Omental fat pad (tissue), 4 donors: Measurements from ENCODE around the gene GBE1. TPM values are rescaled to one million over a fixed set of nuclear protein-coding genes. Genes with fewer than 3 reads are reported as not detected.

ENCODE experiments used
- ATAC-seq: fragments of 150-250 bp; one replicate; pipeline ENCODE4 v1.9.1; 2016; ENCODE audit warnings: mild to moderate bottlenecking, moderate library complexity; ENCODE audit not compliant: low FRiP score
- DNase-seq: peaks from one replicate; pipeline ENCODE4 v3.0.0-alpha.2; 2019; ENCODE audit warnings: low spot score
- total RNA-seq, 4 donors: library from RNA; depleted of rRNA; stranded (reverse); fragments of >200 nt; gene quantifications; one replicate each; pipeline ENCODE4 v1.1.0, GENCODE V29; 2016
- TF ChIP-seq, protein P1 (sequence below), 3 donors: fragments of 450-650 bp; IDR thresholded peaks; one replicate each; pipeline ENCODE4 v1.5.1; 2016 to 2017; ENCODE audit warnings: antibody characterized with exemption in 3 of 3, mild to moderate bottlenecking in 3 of 3, moderate library complexity in 2 of 3

GBE1 gene
- total RNA-seq, 4 donors from 2014 or later, result 101 to 140 (median 118) TPM

- ATAC-seq (no peak), DNase-seq (no peak)
- TF ChIP-seq, protein P1, sequence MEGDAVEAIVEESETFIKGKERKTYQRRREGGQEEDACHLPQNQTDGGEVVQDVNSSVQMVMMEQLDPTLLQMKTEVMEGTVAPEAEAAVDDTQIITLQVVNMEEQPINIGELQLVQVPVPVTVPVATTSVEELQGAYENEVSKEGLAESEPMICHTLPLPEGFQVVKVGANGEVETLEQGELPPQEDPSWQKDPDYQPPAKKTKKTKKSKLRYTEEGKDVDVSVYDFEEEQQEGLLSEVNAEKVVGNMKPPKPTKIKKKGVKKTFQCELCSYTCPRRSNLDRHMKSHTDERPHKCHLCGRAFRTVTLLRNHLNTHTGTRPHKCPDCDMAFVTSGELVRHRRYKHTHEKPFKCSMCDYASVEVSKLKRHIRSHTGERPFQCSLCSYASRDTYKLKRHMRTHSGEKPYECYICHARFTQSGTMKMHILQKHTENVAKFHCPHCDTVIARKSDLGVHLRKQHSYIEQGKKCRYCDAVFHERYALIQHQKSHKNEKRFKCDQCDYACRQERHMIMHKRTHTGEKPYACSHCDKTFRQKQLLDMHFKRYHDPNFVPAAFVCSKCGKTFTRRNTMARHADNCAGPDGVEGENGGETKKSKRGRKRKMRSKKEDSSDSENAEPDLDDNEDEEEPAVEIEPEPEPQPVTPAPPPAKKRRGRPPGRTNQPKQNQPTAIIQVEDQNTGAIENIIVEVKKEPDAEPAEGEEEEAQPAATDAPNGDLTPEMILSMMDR (IDR thresholded peaks at IDR 0.05), result no peak
These were observed 53.4 kb downstream of the GBE1 start for GRCh38 chr3:81707996-81708395.

DNA sequence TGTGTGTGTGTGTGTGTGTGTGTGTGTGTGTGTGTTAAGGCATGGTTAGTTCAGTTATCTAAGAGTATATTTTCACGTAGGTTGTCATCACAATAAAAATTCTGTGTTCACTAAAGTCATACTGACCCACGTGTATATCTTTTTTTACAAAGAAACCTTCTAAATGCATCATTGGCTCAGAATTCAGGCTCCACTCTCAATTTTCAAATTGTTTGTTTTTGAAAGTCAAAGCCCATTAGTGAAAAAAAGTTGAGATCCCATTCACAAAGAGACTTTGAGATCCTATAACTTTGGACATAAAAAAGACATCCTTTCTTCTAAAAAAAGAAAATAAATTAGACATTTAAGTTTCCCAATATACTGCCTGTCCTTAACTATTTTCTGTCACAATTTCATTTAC lies 59.3 kb downstream of the GBE1 start:
- no peak for ATAC-seq
- DNase-seq, result no peak
- TF ChIP-seq, protein P1 (IDR thresholded peaks at IDR 0.05), result no peak

DNA sequence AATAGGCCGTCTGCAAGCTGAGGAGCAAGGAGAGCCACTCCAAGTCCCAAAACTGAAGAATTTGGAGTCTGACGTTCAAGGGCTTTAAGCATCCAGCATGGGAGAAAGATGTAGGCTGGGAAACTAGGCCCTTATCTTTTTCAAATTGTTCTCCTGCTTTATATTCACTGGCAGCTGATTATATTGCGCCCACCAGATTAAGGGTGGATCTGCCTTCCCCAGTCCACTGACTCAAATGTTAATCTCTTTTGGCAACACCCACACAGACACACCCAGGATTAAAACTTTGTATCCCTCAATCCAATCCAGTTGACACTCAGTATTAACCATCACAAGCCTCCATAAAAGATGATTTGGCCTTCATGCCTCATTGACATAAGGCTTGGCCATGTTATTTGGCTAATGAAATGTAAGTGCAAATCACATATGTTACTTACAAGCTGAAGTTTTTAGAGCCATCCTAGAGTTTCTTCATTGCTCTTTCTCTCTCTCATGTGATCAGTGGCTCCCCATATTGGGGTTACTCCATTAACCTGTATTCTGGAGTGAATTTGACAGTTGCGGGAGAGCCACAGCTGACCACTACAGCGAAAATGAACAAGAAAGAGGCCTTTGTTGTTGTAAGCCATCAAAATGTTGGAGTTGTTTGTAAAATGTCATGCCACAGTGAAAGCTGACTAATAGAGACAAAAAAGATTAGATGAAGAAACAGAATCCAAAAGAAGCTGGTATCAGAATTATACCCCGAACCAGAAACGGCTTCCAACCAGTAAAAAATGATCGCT lies 61.7 kb downstream of the GBE1 start:
- TF ChIP-seq, protein P1 (IDR thresholded peaks at IDR 0.05), result no peak
- no peak for DNase-seq
- ATAC-seq, result no peak

- TF ChIP-seq, protein P1 (IDR thresholded peaks at IDR 0.05), result no peak
- no peak for ATAC-seq
- no peak for DNase-seq
These were observed 65.4 kb downstream of the GBE1 start for GRCh38 chr3:81696090-81696489.

DNA sequence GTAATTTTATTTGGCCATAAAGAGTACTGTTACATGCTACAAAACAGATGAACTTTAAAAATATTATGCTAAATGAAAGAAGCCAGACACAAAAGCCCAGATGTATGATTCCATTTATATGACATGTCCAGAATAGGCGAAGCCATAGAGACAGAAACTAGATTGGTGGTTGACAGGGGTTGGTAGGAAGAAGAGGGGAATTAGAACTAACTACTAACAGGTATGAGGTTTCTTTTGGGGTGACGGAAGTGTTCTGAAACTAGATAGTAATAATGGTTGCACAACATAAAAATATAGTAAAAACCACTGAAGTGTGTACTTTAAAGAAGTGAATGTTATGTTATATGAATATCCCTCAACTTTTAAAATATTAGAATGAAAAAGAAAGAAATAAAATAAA lies 66.1 kb downstream of the GBE1 start:
- DNase-seq (no peak), ATAC-seq (no peak)
- TF ChIP-seq, protein P1 (IDR thresholded peaks at IDR 0.05), result no peak

GRCh38 chr3:81694662-81695061 lies 66.8 kb downstream of the GBE1 start:
- no peak for DNase-seq
- TF ChIP-seq, protein P1 (IDR thresholded peaks at IDR 0.05), result no peak
- ATAC-seq, result no peak

- no peak for DNase-seq
- TF ChIP-seq, protein P1 (IDR thresholded peaks at IDR 0.05), result no peak
- no peak for ATAC-seq
These were observed 68.7 kb downstream of the GBE1 start for GRCh38 chr3:81692766-81693165.
